Measurements from ENCODE around the gene ANO1. TPM values are rescaled to one million over a fixed set of nuclear protein-coding genes. Genes with fewer than 3 reads are reported as not detected.

The ANO1 gene
- total RNA-seq, 4 donors from 2014 or later = 1.5 to 8.7 (median 4.6) TPM

GRCh38 chr11:70067591-70068341, 10.4 kb upstream of the ANO1 start:
- TF ChIP-seq CTCF (IDR thresholded peaks at IDR 0.05; ENCODE audit: low read depth) = no peak

- no peak for TF ChIP-seq CTCF (IDR thresholded peaks at IDR 0.05; ENCODE audit: low read depth)
Observed at GRCh38 chr11:70068345-70068744, 9.8 kb upstream of the ANO1 start.

GRCh38 chr11:70068950-70069349, 9.2 kb upstream of the ANO1 start:
- TF ChIP-seq CTCF (IDR thresholded peaks at IDR 0.05; ENCODE audit: low read depth) = no peak

GRCh38 chr11:70070706-70071105, 7.4 kb upstream of the ANO1 start:
- no peak for TF ChIP-seq CTCF (IDR thresholded peaks at IDR 0.05; ENCODE audit: low read depth)

GRCh38 chr11:70071996-70072395, 6.1 kb upstream of the ANO1 start:
- no peak for TF ChIP-seq CTCF (IDR thresholded peaks at IDR 0.05; ENCODE audit: low read depth)

- no peak for TF ChIP-seq CTCF (IDR thresholded peaks at IDR 0.05; ENCODE audit: low read depth)
Observed at GRCh38 chr11:70072461-70072860, 5.7 kb upstream of the ANO1 start.

- TF ChIP-seq CTCF (IDR thresholded peaks at IDR 0.05; ENCODE audit: low read depth) = no peak
Observed at GRCh38 chr11:70072861-70073755, 5.0 kb upstream of the ANO1 start.

All from subcutaneous adipose tissue (tissue), 4 donors.